PFSK-1 (cell line): Measurements from ENCODE around the gene ZNF366.

Source experiments
- FOXP2 ChIP-seq: optimal IDR thresholded peaks from 2 replicates; pipeline ENCODE3; 2011; ENCODE audit warnings: borderline replicate concordance, control low read depth, inconsistent platforms; ENCODE audit not compliant: insufficient read depth; ENCODE audit errors: extremely low read length, extremely low read depth
- POLR2AphosphoS5 ChIP-seq: IDR thresholded peaks from 2 replicates; pipeline ENCODE4 v1.6.1; 2012; ENCODE audit warnings: low read depth, mild to moderate bottlenecking, control low read depth, low read length, moderate library complexity
- REST ChIP-seq, 2 experiments: IDR thresholded peaks; 2 replicates each; pipeline versions ENCODE4 v1.6.1 to v1.8.0; 2011 to 2012; ENCODE audit warnings: low read depth in 2 of 2, low read length in 2 of 2, control low read depth in 1 of 2, inconsistent platforms in 1 of 2, mild to moderate bottlenecking in 1 of 2, moderate library complexity in 1 of 2; ENCODE audit not compliant: insufficient read depth in 1 of 2
- SIN3A ChIP-seq: IDR thresholded peaks from 2 replicates; pipeline ENCODE4 v1.6.1; 2012; ENCODE audit warnings: mild to moderate bottlenecking, low read length, moderate library complexity, borderline replicate concordance; ENCODE audit not compliant: insufficient read depth
- TAF1 ChIP-seq: IDR thresholded peaks from 2 replicates; pipeline ENCODE4 v1.6.1; 2012; ENCODE audit warnings: low read length, control low read depth, borderline replicate concordance; ENCODE audit not compliant: insufficient read depth

The ZNF366 gene

DNA sequence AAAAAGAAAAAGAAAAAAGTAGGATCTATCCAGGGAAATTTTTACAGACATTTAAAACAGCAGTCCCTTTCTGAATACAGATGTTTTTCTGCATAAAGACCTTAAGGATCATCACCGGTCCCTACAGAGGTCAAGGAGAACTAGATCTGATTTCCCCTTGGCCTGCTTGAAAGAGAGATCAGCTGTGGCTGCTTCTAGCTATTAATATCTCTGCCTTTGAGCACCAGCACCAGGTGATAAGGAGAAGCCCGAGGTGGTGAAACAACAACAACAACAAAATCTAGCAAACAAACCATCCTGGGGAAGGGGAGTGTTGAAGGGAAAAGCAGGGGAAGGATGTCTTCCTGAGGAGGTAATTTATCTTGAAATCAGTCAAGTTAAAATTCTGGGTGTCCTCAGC, 42.1 kb downstream of the ZNF366 start:
- TF ChIP-seq REST (IDR thresholded peaks at IDR 0.05; ENCODE audit: insufficient read depth in 1 of 2, low read depth in 2 of 2, low read length in 2 of 2) (no peak), FOXP2 (no peak), POLR2AphosphoS5 (no peak), TAF1 (no peak), SIN3A (no peak)

DNA sequence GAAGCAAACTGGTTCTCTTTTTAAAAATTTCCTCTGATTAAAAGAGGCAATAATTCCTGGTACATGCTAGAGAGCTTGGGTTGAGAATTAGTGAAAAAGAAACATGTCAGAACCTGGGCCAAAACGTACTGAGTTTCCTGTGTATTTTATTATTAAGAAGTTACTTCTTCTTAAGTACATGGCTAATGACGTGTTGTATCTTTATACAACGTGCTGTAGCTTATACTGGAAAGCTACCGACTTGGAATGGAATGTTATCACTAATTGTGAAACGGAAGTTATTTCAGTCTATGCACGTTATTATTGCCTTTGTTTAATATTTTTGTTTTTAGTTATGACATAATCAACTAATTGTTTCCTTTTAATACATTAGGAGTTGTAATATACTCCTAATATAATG, 43.1 kb downstream of the ZNF366 start:
- no peak for TF ChIP-seq SIN3A
- no peak for TF ChIP-seq FOXP2
- no peak for TF ChIP-seq POLR2AphosphoS5
- TF ChIP-seq TAF1: no peak
- no peak for TF ChIP-seq REST (IDR thresholded peaks at IDR 0.05; ENCODE audit: insufficient read depth in 1 of 2, low read depth in 2 of 2, low read length in 2 of 2)

DNA sequence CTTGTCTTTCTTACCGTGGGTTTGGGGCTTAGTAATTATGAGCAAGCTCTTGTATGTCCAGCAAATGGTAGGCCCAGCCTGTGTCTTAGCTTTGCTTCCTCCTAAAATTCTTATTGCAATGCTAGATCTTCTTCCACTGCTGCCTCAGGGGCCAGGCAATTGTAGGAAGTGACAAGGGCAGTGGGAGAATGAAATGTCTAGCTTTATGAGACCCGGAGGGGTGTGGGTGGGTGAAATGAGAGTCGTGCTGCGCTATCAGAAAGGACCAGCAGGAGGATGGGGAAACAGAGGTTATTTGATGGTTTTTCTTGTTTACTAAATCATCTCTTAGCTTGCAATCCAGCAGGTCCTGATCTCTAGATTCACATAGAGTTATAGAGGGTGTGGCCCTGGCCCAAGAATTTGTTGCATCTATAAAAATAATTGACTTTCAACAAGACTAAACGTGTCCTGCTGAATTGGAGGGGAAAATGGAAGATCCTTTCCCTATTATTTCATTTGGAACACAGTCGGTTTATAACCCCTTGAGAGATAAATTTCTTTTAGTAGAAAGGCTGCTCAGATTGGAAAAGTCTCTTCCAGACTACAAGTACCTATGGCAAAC, 43.7 kb downstream of the ZNF366 start:
- no peak for TF ChIP-seq POLR2AphosphoS5
- no peak for TF ChIP-seq TAF1
- TF ChIP-seq REST (IDR thresholded peaks at IDR 0.05; ENCODE audit: insufficient read depth in 1 of 2, low read depth in 2 of 2, low read length in 2 of 2): no peak
- no peak for TF ChIP-seq FOXP2
- TF ChIP-seq SIN3A: no peak

DNA sequence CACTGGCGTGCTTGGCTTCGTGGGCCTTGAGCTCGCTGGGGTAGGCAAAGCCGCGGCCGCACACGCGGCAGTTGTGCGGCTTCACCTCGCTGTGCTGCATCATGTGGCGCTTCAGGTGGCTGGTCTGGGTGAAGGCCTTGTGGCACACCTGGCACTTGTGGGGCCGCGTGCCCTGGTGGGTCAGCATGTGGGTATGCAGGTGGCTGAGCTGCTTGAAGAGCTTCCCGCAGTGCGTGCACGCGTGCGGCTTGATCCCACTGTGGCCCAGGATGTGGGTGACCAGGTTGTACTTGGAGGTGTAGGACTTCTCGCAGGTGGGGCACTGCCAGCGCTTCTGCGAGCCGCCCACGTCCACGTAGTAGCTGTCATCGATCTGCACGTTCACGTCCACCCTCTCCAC, 46.8 kb downstream of the ZNF366 start:
- TF ChIP-seq TAF1 (no peak), POLR2AphosphoS5 (no peak), FOXP2 (no peak), REST (IDR thresholded peaks at IDR 0.05; ENCODE audit: insufficient read depth in 1 of 2, low read depth in 2 of 2, low read length in 2 of 2) (no peak), SIN3A (no peak)
